Measurements from ENCODE around the gene STX19. TPM values are rescaled to one million over a fixed set of nuclear protein-coding genes. Genes with fewer than 3 reads are reported as not detected.

STX19 gene
- total and polyA plus RNA-seq, 2 experiments from 2014 or later = 0.29 TPM; not detected in 1

- DNase-seq (ENCODE audit: low spot score) = no peak
- H3K9me2 ChIP-seq (ENCODE audit: insufficient read depth) = no peaks in the 10 kb centered on the region
- H3K4me1 ChIP-seq (ENCODE audit: insufficient read depth) = no peaks in the 10 kb centered on the region
- no peaks in the 10 kb centered on the region for H3F3A ChIP-seq (replicated peaks; ENCODE audit: low read depth)
- H3K27me3 Mint-ChIP-seq (ENCODE audit: insufficient read depth, low read depth, poor library complexity) = no peaks in the 10 kb centered on the region
- H3K36me3 Mint-ChIP-seq (ENCODE audit: low read depth) = no peaks in the 10 kb centered on the region
- H3K4me3 ChIP-seq = no peak overlapping the region
- H3K36me3 ChIP-seq (ENCODE audit: insufficient read depth) = no peaks in the 10 kb centered on the region
- no peaks in the 10 kb centered on the region for H4K20me1 ChIP-seq (replicated peaks; ENCODE audit: insufficient read depth)
- H3K4me2 ChIP-seq = no peak overlapping the region
- H3K79me2 ChIP-seq (replicated peaks; ENCODE audit: insufficient read depth) = no peaks in the 10 kb centered on the region
- no peaks in the 10 kb centered on the region for H3K4me1 Mint-ChIP-seq
- H3K27ac ChIP-seq (ENCODE audit: low read depth) = no peak overlapping the region
- H3K9me3 Mint-ChIP-seq = no peaks in the 10 kb centered on the region
- ATAC-seq = no peak
- H3K4me3 Mint-ChIP-seq = no peak overlapping the region
- no peak for TF ChIP-seq JUNB (IDR thresholded peaks at IDR 0.05; ENCODE audit: unreplicated experiment)
- H3K27me3 ChIP-seq (ENCODE audit: insufficient read depth) = no peaks in the 10 kb centered on the region
- no peak overlapping the region for H3K27ac Mint-ChIP-seq
- no peak overlapping the region for H2AFZ ChIP-seq
Observed at GRCh38 chr3:94012185-94012584, 16.2 kb downstream of the STX19 start.

GRCh38 chr3:94011233-94011711, 17.1 kb downstream of the STX19 start:
- Mint-ChIP-seq H3K4me1 (no peaks in the 10 kb centered on the region), H3K9me3 (no peaks in the 10 kb centered on the region), H3K27ac (no peak overlapping the region), H3K36me3 (ENCODE audit: low read depth) (no peaks in the 10 kb centered on the region), H3K27me3 (ENCODE audit: insufficient read depth, low read depth, poor library complexity) (no peaks in the 10 kb centered on the region), H3K4me3 (no peak overlapping the region)
- Histone ChIP-seq H3K36me3 (ENCODE audit: insufficient read depth) (no peaks in the 10 kb centered on the region), H3K79me2 (replicated peaks; ENCODE audit: insufficient read depth) (no peaks in the 10 kb centered on the region), H3K4me3 (no peak overlapping the region), H3F3A (replicated peaks; ENCODE audit: low read depth) (no peaks in the 10 kb centered on the region), H2AFZ (no peak overlapping the region), H3K4me1 (ENCODE audit: insufficient read depth) (no peaks in the 10 kb centered on the region), H4K20me1 (replicated peaks; ENCODE audit: insufficient read depth) (no peaks in the 10 kb centered on the region), H3K9me2 (ENCODE audit: insufficient read depth) (no peaks in the 10 kb centered on the region), H3K4me2 (no peak overlapping the region), H3K27ac (ENCODE audit: low read depth) (no peak overlapping the region), H3K27me3 (ENCODE audit: insufficient read depth) (no peaks in the 10 kb centered on the region)
- ATAC-seq = no peak
- DNase-seq (ENCODE audit: low spot score) = no peak
- TF ChIP-seq STAT1 (IDR thresholded peaks at IDR 0.05; ENCODE audit: unreplicated experiment) (no peak), ZNF114 (CRISPR knock-in tag; IDR thresholded peaks at IDR 0.05) (no peak), ZNF462 (CRISPR knock-in tag; IDR thresholded peaks at IDR 0.05) (no peak), ZNF331 (CRISPR knock-in tag; IDR thresholded peaks at IDR 0.05; ENCODE audit: low read depth) (no peak), NANOG (IDR thresholded peaks at IDR 0.05; ENCODE audit: borderline replicate concordance) (no peak), POLR2AphosphoS5 (IDR thresholded peaks at IDR 0.05; ENCODE audit: low read depth) (no peak), ETS1 (IDR thresholded peaks at IDR 0.05) (no peak), CTCF (conservative IDR thresholded peaks at IDR 0.05; ENCODE audit: low read depth in 2 of 2) (no peak), CREB1 (CRISPR knock-in tag; IDR thresholded peaks at IDR 0.05; ENCODE audit: low read depth) (no peak), JUNB (IDR thresholded peaks at IDR 0.05; ENCODE audit: unreplicated experiment) (no peak), EZH2phosphoT487 (IDR thresholded peaks at IDR 0.05; ENCODE audit: unreplicated experiment) (no peak), EZH2 (IDR thresholded peaks at IDR 0.05; ENCODE audit: low read depth, unreplicated experiment) (no peak)
